Nephron (organoid): Measurements from ENCODE around the gene CCDC102B.
A peak's percentile ranks its signal among the peaks of the same experiment; 100 is the strongest.

Experiments used
- H3K27ac Mint-ChIP-seq, 3 experiments: 2 replicates each; pipeline ENCODE4 v1.8.0; 2020; ENCODE audit warnings: mixed read lengths in 3 of 3, mild to moderate bottlenecking in 2 of 3, moderate library complexity in 1 of 3
- H3K27me3 Mint-ChIP-seq: 2 replicates; pipeline ENCODE4 v1.8.0; 2021; ENCODE audit warnings: low read depth, mild to moderate bottlenecking, moderate library complexity, mixed read lengths
- H3K36me3 Mint-ChIP-seq: 2 replicates; pipeline ENCODE4 v1.8.0; 2020; ENCODE audit warnings: low read depth, mixed read lengths
- H3K4me1 Mint-ChIP-seq: 2 replicates; pipeline ENCODE4 v1.8.0; 2020; ENCODE audit warnings: mixed read lengths
- H3K4me3 Mint-ChIP-seq, 3 experiments: 2 replicates each; pipeline ENCODE4 v1.8.0; 2020; ENCODE audit warnings: mild to moderate bottlenecking in 3 of 3, mixed read lengths in 3 of 3, moderate library complexity in 2 of 3
- H3K9me3 Mint-ChIP-seq: 2 replicates; pipeline ENCODE4 v1.8.0; 2020; ENCODE audit warnings: mixed read lengths
- CTCF ChIP-seq, 3 experiments: fragments of 200-600 bp; sonication (generic); IDR thresholded peaks; one replicate each; pipeline ENCODE4 v1.5.0; 2021; ENCODE audit warnings: antibody characterized with exemption in 3 of 3; ENCODE audit not compliant: unreplicated experiment in 3 of 3

The CCDC102B gene

GRCh38 chr18:68769461-68769860 lies 28.4 kb upstream of the CCDC102B start:
- Mint-ChIP-seq H3K4me1 (peaks cover 25% of the 10 kb centered on the region), H3K36me3 (no peaks in the 10 kb centered on the region), H3K27ac (peak overlapping the region in 2 of 3 experiments; percentile 8 to 28), H3K4me3 (no peak overlapping the region), H3K27me3 (no peaks in the 10 kb centered on the region), H3K9me3 (peaks cover 6% of the 10 kb centered on the region)
- no peak for TF ChIP-seq CTCF (IDR thresholded peaks at IDR 0.05; ENCODE audit: unreplicated experiment in 3 of 3)

GRCh38 chr18:68772268-68772667 lies 25.6 kb upstream of the CCDC102B start:
- peaks cover 26% of the 10 kb centered on the region for H3K4me1 Mint-ChIP-seq
- no peak for TF ChIP-seq CTCF (IDR thresholded peaks at IDR 0.05; ENCODE audit: unreplicated experiment in 3 of 3)
- H3K9me3 Mint-ChIP-seq: peaks cover 6% of the 10 kb centered on the region
- peak overlapping the region in 2 of 3 experiments; percentile 43 to 88 for H3K27ac Mint-ChIP-seq
- H3K36me3 Mint-ChIP-seq: no peaks in the 10 kb centered on the region
- H3K27me3 Mint-ChIP-seq: no peaks in the 10 kb centered on the region
- no peak overlapping the region for H3K4me3 Mint-ChIP-seq

GRCh38 chr18:68778280-68778886 lies 19.5 kb upstream of the CCDC102B start:
- Mint-ChIP-seq H3K27ac (peak overlapping the region in 1 of 3 experiments; percentile 54), H3K4me3 (no peak overlapping the region), H3K4me1 (peaks cover 32% of the 10 kb centered on the region), H3K9me3 (no peaks in the 10 kb centered on the region), H3K36me3 (no peaks in the 10 kb centered on the region), H3K27me3 (no peaks in the 10 kb centered on the region)
- no peak for TF ChIP-seq CTCF (IDR thresholded peaks at IDR 0.05; ENCODE audit: unreplicated experiment in 3 of 3)

GRCh38 chr18:68779169-68779568 lies 18.7 kb upstream of the CCDC102B start:
- H3K27me3 Mint-ChIP-seq: no peaks in the 10 kb centered on the region
- H3K9me3 Mint-ChIP-seq: peaks cover 3% of the 10 kb centered on the region
- H3K27ac Mint-ChIP-seq: peak overlapping the region in 1 of 3 experiments; percentile 54
- TF ChIP-seq CTCF (IDR thresholded peaks at IDR 0.05; ENCODE audit: unreplicated experiment in 3 of 3): no peak
- H3K4me3 Mint-ChIP-seq: no peak overlapping the region
- peaks cover 32% of the 10 kb centered on the region for H3K4me1 Mint-ChIP-seq
- H3K36me3 Mint-ChIP-seq: no peaks in the 10 kb centered on the region

GRCh38 chr18:68780802-68781635 lies 16.9 kb upstream of the CCDC102B start:
- Mint-ChIP-seq H3K27me3 (no peaks in the 10 kb centered on the region), H3K4me3 (no peak overlapping the region), H3K27ac (peak overlapping the region in 2 of 3 experiments; percentile 83 to 94)

More at GRCh38 chr18:68780802-68781635, 16.9 kb upstream of the CCDC102B start:
- Mint-ChIP-seq H3K4me1 (peaks cover 32% of the 10 kb centered on the region), H3K9me3 (peaks cover 3% of the 10 kb centered on the region), H3K36me3 (no peaks in the 10 kb centered on the region)
- TF ChIP-seq CTCF (IDR thresholded peaks at IDR 0.05; ENCODE audit: unreplicated experiment in 3 of 3): no peak
